DND-41 (cell line): ENCODE results near the gene NPAS2.

ENCODE experiments used
- ATAC-seq: fragments of 200-7000 bp; cut with Tn5 transposase; 3 replicates; pipeline ENCODE4 v1.9.1; 2021; ENCODE audit warnings: low read depth; ENCODE audit not compliant: insufficient read depth
- DNase-seq: peaks from one replicate; pipeline ENCODE4 v3.0.0-alpha.2; 2020
- H2AFZ ChIP-seq: 2 replicates; pipeline ENCODE4 v1.6.0; 2012; ENCODE audit warnings: low read depth, low read length
- H3K27ac ChIP-seq: 2 replicates; pipeline ENCODE4 v1.5.1; 2012; ENCODE audit warnings: low read length, inconsistent platforms
- H3K27me3 ChIP-seq: fragments of 200-600 bp; sonication (generic); 2 replicates; pipeline ENCODE4 v1.6.0; 2012; ENCODE audit warnings: low read length, mild to moderate bottlenecking, inconsistent platforms; ENCODE audit not compliant: insufficient read depth, poor library complexity
- H3K36me3 ChIP-seq: 2 replicates; pipeline ENCODE4 v1.5.1; 2012; ENCODE audit warnings: low read length, inconsistent platforms; ENCODE audit not compliant: insufficient read depth
- H3K4me1 ChIP-seq: 2 replicates; pipeline ENCODE4 v1.5.1; 2012; ENCODE audit warnings: mild to moderate bottlenecking, low read length; ENCODE audit not compliant: insufficient read depth
- H3K4me2 ChIP-seq: 2 replicates; pipeline ENCODE4 v1.6.0; 2012; ENCODE audit warnings: mild to moderate bottlenecking, moderate library complexity, low read length, inconsistent platforms; ENCODE audit not compliant: insufficient read depth
- H3K4me3 ChIP-seq, 2 experiments: fragments of 200-600 bp in 1 of 2; shearing (Covaris generic) in 1 of 2; 2 replicates each; pipeline ENCODE4 v1.5.1; 2012 to 2016; ENCODE audit warnings: inconsistent platforms in 2 of 2, low read length in 2 of 2, mild to moderate bottlenecking in 2 of 2, low read depth in 1 of 2, moderate library complexity in 1 of 2
- H3K79me2 ChIP-seq: 2 replicates; pipeline ENCODE4 v1.6.0; 2012; ENCODE audit warnings: low read length, inconsistent platforms; ENCODE audit not compliant: insufficient read depth
- H3K9ac ChIP-seq: 2 replicates; pipeline ENCODE4 v1.6.0; 2012; ENCODE audit warnings: low read depth, mild to moderate bottlenecking, inconsistent platforms, low read length, moderate library complexity
- H3K9me3 ChIP-seq: 2 replicates; pipeline ENCODE4 v1.5.1; 2012; ENCODE audit warnings: low read length, moderate library complexity, mild to moderate bottlenecking, inconsistent platforms; ENCODE audit not compliant: insufficient read depth, severe bottlenecking
- H4K20me1 ChIP-seq: 2 replicates; pipeline ENCODE4 v1.6.0; 2012; ENCODE audit warnings: low read length; ENCODE audit not compliant: insufficient read depth
- EZH2 ChIP-seq: IDR thresholded peaks from 3 replicates; pipeline ENCODE4 v1.6.1; 2012; ENCODE audit warnings: borderline replicate concordance, low read depth, mild to moderate bottlenecking, moderate library complexity, low read length, inconsistent platforms; ENCODE audit not compliant: severe bottlenecking
- TF ChIP-seq, protein P1 (sequence below): IDR thresholded peaks from 2 replicates; pipeline ENCODE4 v1.5.1; 2012; ENCODE audit warnings: borderline replicate concordance, low read length, moderate library complexity, mild to moderate bottlenecking; ENCODE audit not compliant: poor library complexity, severe bottlenecking; ENCODE audit errors: extremely low read depth

NPAS2 gene

GRCh38 chr2:100988630-100989417 is 168.9 kb downstream of the NPAS2 start:
- DNase-seq (no peak), ATAC-seq (no peak)
- Histone ChIP-seq H3K79me2 (no peaks in the 10 kb centered on the region), H3K9ac (no peak overlapping the region), H3K4me3 (no peak overlapping the region), H3K27me3 (no peaks in the 10 kb centered on the region), H4K20me1 (0 out of 2 replicates have a peak, but pooled peaks cover 3% of the 10 kb centered on the region), H2AFZ (no peak overlapping the region), H3K36me3 (no peaks in the 10 kb centered on the region), H3K4me2 (no peak overlapping the region), H3K9me3 (no peaks in the 10 kb centered on the region), H3K27ac (no peak overlapping the region), H3K4me1 (no peaks in the 10 kb centered on the region)
- TF ChIP-seq EZH2 = no peak

- Histone ChIP-seq H3K9me3 (no peaks in the 10 kb centered on the region), H4K20me1 (0 out of 2 replicates have a peak, but pooled peaks cover 3% of the 10 kb centered on the region), H3K27me3 (no peaks in the 10 kb centered on the region), H3K4me3 (no peak overlapping the region), H3K9ac (no peak overlapping the region), H2AFZ (no peak overlapping the region), H3K79me2 (no peaks in the 10 kb centered on the region), H3K4me1 (no peaks in the 10 kb centered on the region), H3K4me2 (no peak overlapping the region), H3K27ac (no peak overlapping the region), H3K36me3 (no peaks in the 10 kb centered on the region)
- DNase-seq (no peak), ATAC-seq (no peak)
- TF ChIP-seq, protein P1, sequence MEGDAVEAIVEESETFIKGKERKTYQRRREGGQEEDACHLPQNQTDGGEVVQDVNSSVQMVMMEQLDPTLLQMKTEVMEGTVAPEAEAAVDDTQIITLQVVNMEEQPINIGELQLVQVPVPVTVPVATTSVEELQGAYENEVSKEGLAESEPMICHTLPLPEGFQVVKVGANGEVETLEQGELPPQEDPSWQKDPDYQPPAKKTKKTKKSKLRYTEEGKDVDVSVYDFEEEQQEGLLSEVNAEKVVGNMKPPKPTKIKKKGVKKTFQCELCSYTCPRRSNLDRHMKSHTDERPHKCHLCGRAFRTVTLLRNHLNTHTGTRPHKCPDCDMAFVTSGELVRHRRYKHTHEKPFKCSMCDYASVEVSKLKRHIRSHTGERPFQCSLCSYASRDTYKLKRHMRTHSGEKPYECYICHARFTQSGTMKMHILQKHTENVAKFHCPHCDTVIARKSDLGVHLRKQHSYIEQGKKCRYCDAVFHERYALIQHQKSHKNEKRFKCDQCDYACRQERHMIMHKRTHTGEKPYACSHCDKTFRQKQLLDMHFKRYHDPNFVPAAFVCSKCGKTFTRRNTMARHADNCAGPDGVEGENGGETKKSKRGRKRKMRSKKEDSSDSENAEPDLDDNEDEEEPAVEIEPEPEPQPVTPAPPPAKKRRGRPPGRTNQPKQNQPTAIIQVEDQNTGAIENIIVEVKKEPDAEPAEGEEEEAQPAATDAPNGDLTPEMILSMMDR = no peak
- no peak for TF ChIP-seq EZH2
Observed at GRCh38 chr2:100989666-100990065, 169.7 kb downstream of the NPAS2 start.

GRCh38 chr2:100990166-100990565 is 170.2 kb downstream of the NPAS2 start:
- H2AFZ ChIP-seq = no peak overlapping the region
- H3K79me2 ChIP-seq = no peaks in the 10 kb centered on the region
- H3K9me3 ChIP-seq = no peaks in the 10 kb centered on the region
- H3K27me3 ChIP-seq = no peaks in the 10 kb centered on the region
- H3K36me3 ChIP-seq = no peaks in the 10 kb centered on the region
- TF ChIP-seq EZH2 = no peak
- TF ChIP-seq, protein P1 = no peak
- no peak for DNase-seq
- no peak overlapping the region for H3K9ac ChIP-seq
- no peaks in the 10 kb centered on the region for H3K4me1 ChIP-seq
- H3K27ac ChIP-seq = no peak overlapping the region
- H3K4me3 ChIP-seq = no peak overlapping the region
- H3K4me2 ChIP-seq = no peak overlapping the region
- ATAC-seq = no peak
- H4K20me1 ChIP-seq = 0 out of 2 replicates have a peak, but pooled peaks cover under 1% of the 10 kb centered on the region

DNA sequence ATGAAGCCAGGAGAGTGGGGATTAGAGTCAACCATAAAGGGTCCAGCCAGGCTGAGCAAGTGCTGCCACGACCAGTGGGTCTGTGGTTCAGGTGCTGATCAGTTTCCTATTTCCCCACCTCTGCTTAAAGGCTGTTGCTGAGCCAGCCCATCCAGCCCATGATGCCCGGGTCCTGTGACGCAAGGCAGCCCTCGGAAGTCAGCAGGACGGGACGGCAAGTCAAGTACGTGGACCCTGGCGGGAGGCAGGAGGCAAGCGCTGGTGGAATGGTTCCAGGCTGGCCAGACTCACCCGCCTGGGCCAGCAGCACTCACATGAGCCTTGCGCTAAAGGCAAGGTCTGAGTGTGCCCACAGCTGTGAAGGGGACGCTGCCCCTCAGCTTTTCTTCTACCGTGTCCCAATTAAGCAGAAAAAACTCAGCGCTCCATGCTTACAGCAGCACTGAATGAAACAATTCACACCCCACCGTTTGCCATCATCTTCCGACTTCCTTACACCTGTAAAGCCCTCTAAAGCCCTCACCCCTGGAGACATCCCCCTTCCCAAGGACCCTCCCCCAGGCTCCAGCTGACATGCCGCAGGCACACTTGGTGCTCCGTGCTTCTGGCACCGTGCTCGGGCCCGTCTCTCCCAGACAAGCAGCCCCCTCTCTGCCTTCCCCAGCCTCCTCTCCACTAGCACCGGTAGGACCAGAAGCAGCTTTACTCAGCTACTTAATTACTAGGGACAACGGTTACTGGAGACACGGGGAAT is 170.9 kb downstream of the NPAS2 start:
- H2AFZ ChIP-seq = no peak overlapping the region
- H3K4me1 ChIP-seq = no peaks in the 10 kb centered on the region
- H3K4me3 ChIP-seq = no peak overlapping the region
- no peak for TF ChIP-seq EZH2
- TF ChIP-seq, protein P1 = no peak
- H4K20me1 ChIP-seq = no peaks in the 10 kb centered on the region
- H3K9ac ChIP-seq = no peak overlapping the region
- no peaks in the 10 kb centered on the region for H3K36me3 ChIP-seq
- H3K27me3 ChIP-seq = no peaks in the 10 kb centered on the region
- H3K9me3 ChIP-seq = no peaks in the 10 kb centered on the region
- no peak overlapping the region for H3K27ac ChIP-seq
- H3K4me2 ChIP-seq = no peak overlapping the region
- ATAC-seq = no peak
- DNase-seq = no peak
- H3K79me2 ChIP-seq = no peaks in the 10 kb centered on the region
